ENCODE results near the gene HOXA6. TPM values are rescaled to one million over a fixed set of nuclear protein-coding genes. Genes with fewer than 3 reads are reported as not detected.

HOXA6 gene
- total and polyA plus RNA-seq, 9 of the 15 experiments (the other 6 are each of a cell fraction or from before 2014, with no cell fraction given) = not detected

DNA sequence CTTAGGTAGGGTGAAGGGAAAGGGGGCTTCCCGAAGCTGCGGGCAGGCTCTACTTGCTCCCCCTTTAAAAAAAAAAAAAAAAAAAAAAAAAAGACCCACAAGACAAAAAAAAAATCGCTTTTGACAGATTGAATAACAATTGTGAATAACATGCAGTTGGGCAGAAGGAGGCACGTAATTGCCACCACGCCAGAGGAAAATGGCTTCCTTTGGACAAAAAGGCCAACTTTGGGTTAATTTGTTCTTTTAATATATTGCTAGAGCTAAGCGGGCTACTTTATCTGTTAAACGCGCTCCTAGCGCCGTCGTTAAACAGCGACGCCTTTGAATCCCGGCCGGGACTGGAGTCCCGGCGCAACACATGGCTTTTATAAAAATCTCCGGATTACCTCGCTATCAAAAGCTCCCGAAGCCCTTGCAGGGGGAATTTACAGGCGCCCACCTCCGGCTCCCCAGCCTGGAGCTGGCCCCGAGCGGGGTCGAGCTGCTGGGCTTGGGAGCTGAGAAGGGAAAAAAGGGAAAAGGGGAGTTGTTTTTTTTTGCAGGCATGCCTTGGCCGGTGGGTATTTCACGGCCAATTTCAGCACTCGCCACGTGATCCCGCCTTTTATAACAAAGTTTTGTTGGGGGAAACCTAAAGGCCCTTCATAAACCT is 36.2 kb upstream of the HOXA6 start:
- in situ Hi-C loops (cut with MboI) = no loop called here
- ATAC-seq (no peak), FAIRE-seq (no peak), DNase-seq (ENCODE audit: extremely low read depth in 1 of 4, low spot score in 3 of 4) (no peak)
- no TSS peak for BruUV-seq (replicated peaks)
- no peaks in the 10 kb centered on the region for H3K9me1 ChIP-seq (ENCODE audit: control insufficient read depth, insufficient read depth, low read length)
- H3K4me3 ChIP-seq = no peak overlapping the region
- H3K4me2 ChIP-seq (ENCODE audit: insufficient read depth, low read length) = no peak overlapping the region
- H3K27me3 ChIP-seq (ENCODE audit: control insufficient read depth in 2 of 2, insufficient read depth in 2 of 2, low read length in 2 of 2) = peaks cover 48 to 79% of the 10 kb centered on the region in 2 experiments
- 15% methylated on average over 25 of the region's 30 CpGs for WGBS (ENCODE audit: insufficient coverage, low coverage, missing lambda C conversion rate)
- no peaks in the 10 kb centered on the region for H3K36me3 ChIP-seq (ENCODE audit: control insufficient read depth, insufficient read depth, low read length)
- no peaks in the 10 kb centered on the region for H3K79me2 ChIP-seq (ENCODE audit: control insufficient read depth, insufficient read depth, low read length)
- H4K20me1 ChIP-seq (replicated peaks; ENCODE audit: control insufficient read depth, insufficient read depth, low read length) = no peaks in the 10 kb centered on the region
- H3K9ac ChIP-seq (ENCODE audit: insufficient read depth in 1 of 2, low read depth in 2 of 2, low read length in 2 of 2) = no peak overlapping the region
- H3K27ac ChIP-seq (ENCODE audit: extremely low read depth, low read depth, low read length) = no peak overlapping the region
- ChIA-PET POLR2A (no interaction called here), CTCF (ENCODE audit: low intra/inter-chr PET ratio) (no interaction called here)
- H3K9me3 ChIP-seq (replicated peaks; ENCODE audit: control insufficient read depth, insufficient read depth, low read depth, low read length) = no peaks in the 10 kb centered on the region; the same call in 1 of the 2 replicates
- TF ChIP-seq SAFB2 (IDR thresholded peaks at IDR 0.05; ENCODE audit: borderline replicate concordance, low read depth, low read length, severe bottlenecking) (no peak), CREBBP (IDR thresholded peaks at IDR 0.05; ENCODE audit: low read depth, low read length) (no peak), ZNF696 (CRISPR knock-in tag; conservative IDR thresholded peaks at IDR 0.05) (no peak), RREB1 (CRISPR knock-in tag; IDR thresholded peaks at IDR 0.05) (no peak), JUND (IDR thresholded peaks at IDR 0.05; ENCODE audit: borderline replicate concordance, low read depth, low read length) (no peak), JUND (tag; IDR thresholded peaks at IDR 0.05; ENCODE audit: borderline replicate concordance, low read depth, low read length) (no peak), RBM17 (IDR thresholded peaks at IDR 0.05; ENCODE audit: borderline replicate concordance, low read depth, low read length) (no peak)
- TF ChIP-seq, protein P1, sequence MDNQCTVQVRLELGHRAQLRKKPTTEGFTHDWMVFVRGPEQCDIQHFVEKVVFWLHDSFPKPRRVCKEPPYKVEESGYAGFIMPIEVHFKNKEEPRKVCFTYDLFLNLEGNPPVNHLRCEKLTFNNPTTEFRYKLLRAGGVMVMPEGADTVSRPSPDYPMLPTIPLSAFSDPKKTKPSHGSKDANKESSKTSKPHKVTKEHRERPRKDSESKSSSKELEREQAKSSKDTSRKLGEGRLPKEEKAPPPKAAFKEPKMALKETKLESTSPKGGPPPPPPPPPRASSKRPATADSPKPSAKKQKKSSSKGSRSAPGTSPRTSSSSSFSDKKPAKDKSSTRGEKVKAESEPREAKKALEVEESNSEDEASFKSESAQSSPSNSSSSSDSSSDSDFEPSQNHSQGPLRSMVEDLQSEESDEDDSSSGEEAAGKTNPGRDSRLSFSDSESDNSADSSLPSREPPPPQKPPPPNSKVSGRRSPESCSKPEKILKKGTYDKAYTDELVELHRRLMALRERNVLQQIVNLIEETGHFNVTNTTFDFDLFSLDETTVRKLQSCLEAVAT (IDR thresholded peaks at IDR 0.05) = no peak
- peaks cover 0 to 29% of the 10 kb centered on the region in 2 experiments; a peak in 2 of 5 replicates for H3K4me1 ChIP-seq (replicated peaks in 1 of 2; ENCODE audit: control insufficient read depth in 2 of 2, insufficient read depth in 2 of 2, low read length in 2 of 2)
- intact Hi-C loops (cut with micrococcal nuclease) = no loop called here
- H2AFZ ChIP-seq (ENCODE audit: low read depth, low read length) = no peak overlapping the region
